Cardiac muscle cell (in vitro differentiated cells and primary cell): Measurements from ENCODE around the gene PPTC7. TPM values are rescaled to one million over a fixed set of nuclear protein-coding genes. Genes with fewer than 3 reads are reported as not detected.
A peak's percentile ranks its signal among the peaks of the same experiment; 100 is the strongest.
"Not testable (repeated sequence)": the region's sequence is repeated elsewhere in the genome, so short reads cannot be mapped to it uniquely, and the experiment has no call there.

Source experiments
- DNase-seq, 2 donors: peaks; one replicate each; pipeline versions ENCODE4 v3.0.0 to v3.0.0-alpha.2; 2010 to 2017; ENCODE audit warnings: low read depth in 1 of 2, low spot score in 1 of 2
- H3K27ac ChIP-seq: fragments of 200-600 bp; sonication (generic); 2 replicates; pipeline ENCODE4 v1.5.1; 2016
- H3K27me3 ChIP-seq: fragments of 200-600 bp; sonication (generic); 2 replicates; pipeline ENCODE4 v1.6.0; 2016; ENCODE audit warnings: control low read depth
- H3K36me3 ChIP-seq: fragments of 200-600 bp; sonication (generic); 2 replicates; pipeline ENCODE4 v1.5.1; 2016; ENCODE audit warnings: control low read depth
- H3K4me1 ChIP-seq: fragments of 200-600 bp; sonication (generic); 2 replicates; pipeline ENCODE4 v1.8.1; 2017; ENCODE audit warnings: low read depth, mild to moderate bottlenecking, mixed run types
- H3K4me3 ChIP-seq: fragments of 200-600 bp; sonication (generic); 2 replicates; pipeline ENCODE4 v1.5.1; 2016; ENCODE audit warnings: mild to moderate bottlenecking
- H3K9me3 ChIP-seq: fragments of 200-600 bp; sonication (generic); 2 replicates; pipeline ENCODE4 v1.5.1; 2017; ENCODE audit warnings: low read depth, mild to moderate bottlenecking, control low read depth
- CTCF ChIP-seq: IDR thresholded peaks from 2 replicates; pipeline ENCODE4 v1.5.1; 2012; ENCODE audit warnings: low read depth, mild to moderate bottlenecking, low read length
- polyA plus RNA-seq: library from polyadenylated mRNA; unstranded; fragments of >200 nt; fragmentation: Nextera tagmentation; extraction: Ambion mirVana; gene quantifications from 2 replicates; pipeline ENCODE4 v1.2.1, GENCODE V29; 2016
- total RNA-seq: library from RNA; depleted of rRNA; stranded (reverse); fragments of >200 nt; gene quantifications from 2 replicates; pipeline ENCODE4 v1.2.3, GENCODE V29; 2016

PPTC7 gene
- total and polyA plus RNA-seq, 2 experiments from 2014 or later, result 16.3 to 21.7 TPM

DNA sequence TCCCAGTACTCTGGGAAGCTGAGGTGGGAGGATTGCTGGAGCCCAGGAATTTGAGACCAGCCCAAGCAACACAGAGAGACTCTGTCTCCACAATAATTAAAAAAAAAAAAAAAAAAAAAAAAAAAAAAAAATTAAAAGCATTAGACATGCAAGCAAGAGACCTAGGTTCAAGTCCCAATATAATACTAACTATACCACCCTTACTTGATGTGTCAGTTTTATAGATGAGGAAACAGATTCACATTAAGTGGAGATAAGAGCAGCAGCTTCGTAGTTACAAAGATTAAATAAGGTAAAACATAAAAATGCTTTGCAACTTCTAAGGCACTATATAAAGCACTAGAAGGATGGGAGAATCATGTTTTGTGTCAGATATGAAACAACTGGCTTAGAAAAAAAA is 9.1 kb downstream of the PPTC7 start:
- Histone ChIP-seq H3K4me3 (no peak overlapping the region), H3K27ac (no peak overlapping the region), H3K27me3 (no peaks in the 10 kb centered on the region), H3K9me3 (no peaks in the 10 kb centered on the region), H3K36me3 (no peaks in the 10 kb centered on the region), H3K4me1 (peaks cover 35% of the 10 kb centered on the region)
- TF ChIP-seq CTCF, result no peak
- no peak for DNase-seq

DNA sequence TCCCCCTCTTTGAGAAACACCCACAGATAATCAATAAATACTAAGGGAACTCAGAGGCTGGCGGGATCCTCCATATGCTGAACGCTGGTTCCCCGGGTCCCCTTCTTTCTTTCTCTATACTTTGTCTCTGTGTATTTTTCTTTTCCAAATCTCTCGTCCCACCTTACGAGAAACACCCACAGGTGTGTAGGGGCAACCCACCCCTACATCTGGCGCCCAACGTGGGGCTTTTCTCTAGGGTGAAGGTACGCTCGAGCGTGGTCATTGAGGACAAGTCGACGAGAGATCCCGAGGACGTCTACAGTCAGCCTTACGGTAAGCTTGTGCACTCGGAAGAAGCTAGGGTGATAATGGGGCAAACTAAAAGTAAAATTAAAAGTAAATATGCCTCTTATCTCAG is 12.3 kb downstream of the PPTC7 start:
- DNase-seq, H3K27me3 ChIP-seq, H3K9me3 ChIP-seq, H3K27ac ChIP-seq, H3K36me3 ChIP-seq, H3K4me3 ChIP-seq: not testable (repeated sequence)
- peaks cover 19% of the 10 kb centered on the region for H3K4me1 ChIP-seq

DNA sequence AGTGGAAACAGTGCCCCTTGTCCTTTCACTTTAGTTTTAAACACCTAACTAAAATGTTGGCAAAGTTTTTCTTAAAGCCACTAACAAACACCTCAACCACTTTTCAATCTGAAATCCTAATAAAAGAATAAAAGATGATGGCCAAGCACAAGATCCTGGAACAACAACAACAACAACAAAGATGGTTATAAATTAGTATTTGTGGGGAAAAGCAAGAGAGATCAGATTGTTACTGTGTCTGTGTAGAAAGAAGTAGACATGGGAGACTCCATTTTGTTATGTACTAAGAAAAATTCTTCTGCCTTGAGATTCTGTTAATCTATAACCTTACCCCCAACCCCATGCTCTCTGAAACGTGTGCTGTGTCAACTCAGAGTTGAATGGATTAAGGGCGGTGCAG is 13.3 kb downstream of the PPTC7 start:
- DNase-seq, H3K36me3 ChIP-seq, H3K9me3 ChIP-seq, H3K27ac ChIP-seq, H3K27me3 ChIP-seq, H3K4me3 ChIP-seq: not testable (repeated sequence)
- peaks cover 14% of the 10 kb centered on the region for H3K4me1 ChIP-seq

DNA sequence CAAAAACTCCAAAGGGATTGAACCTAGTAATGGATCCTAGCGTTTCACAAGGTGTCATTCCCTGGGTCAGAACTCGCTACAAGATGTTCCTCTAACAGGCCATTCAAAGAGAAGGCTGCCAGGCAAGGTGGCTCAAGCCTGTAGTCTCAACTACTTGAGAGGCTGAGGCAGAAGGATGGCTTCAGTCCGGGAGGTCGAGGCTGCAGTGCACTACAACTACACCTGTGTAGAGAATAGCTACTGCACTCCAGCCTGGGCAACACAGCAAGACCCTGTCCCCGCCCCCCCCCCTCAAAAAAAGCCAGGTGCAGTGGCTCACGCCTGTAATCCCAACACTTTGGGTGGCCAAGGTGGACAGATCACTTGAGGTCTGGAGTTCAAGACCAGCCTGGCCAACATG is 14.4 kb downstream of the PPTC7 start:
- H3K9me3 ChIP-seq, result no peaks in the 10 kb centered on the region

GRCh38 chr12:110566993-110567392 is 16.1 kb downstream of the PPTC7 start:
- no peak for DNase-seq
- H3K9me3 ChIP-seq, result no peaks in the 10 kb centered on the region
- no peak for TF ChIP-seq CTCF
- no peaks in the 10 kb centered on the region for H3K27me3 ChIP-seq
- H3K4me3 ChIP-seq, result no peak overlapping the region
- peak overlapping the region; percentile 77 for H3K27ac ChIP-seq
- no peaks in the 10 kb centered on the region for H3K36me3 ChIP-seq
- peaks cover 30% of the 10 kb centered on the region for H3K4me1 ChIP-seq

More for the DNA sequence above, 14.4 kb downstream of the PPTC7 start:
- H3K36me3 ChIP-seq, result no peaks in the 10 kb centered on the region
- H3K27ac ChIP-seq, result no peak overlapping the region
- peaks cover 21% of the 10 kb centered on the region for H3K4me1 ChIP-seq
- no peak for TF ChIP-seq CTCF
- H3K4me3 ChIP-seq, result no peak overlapping the region
- no peak for DNase-seq
- H3K27me3 ChIP-seq, result no peaks in the 10 kb centered on the region

DNA sequence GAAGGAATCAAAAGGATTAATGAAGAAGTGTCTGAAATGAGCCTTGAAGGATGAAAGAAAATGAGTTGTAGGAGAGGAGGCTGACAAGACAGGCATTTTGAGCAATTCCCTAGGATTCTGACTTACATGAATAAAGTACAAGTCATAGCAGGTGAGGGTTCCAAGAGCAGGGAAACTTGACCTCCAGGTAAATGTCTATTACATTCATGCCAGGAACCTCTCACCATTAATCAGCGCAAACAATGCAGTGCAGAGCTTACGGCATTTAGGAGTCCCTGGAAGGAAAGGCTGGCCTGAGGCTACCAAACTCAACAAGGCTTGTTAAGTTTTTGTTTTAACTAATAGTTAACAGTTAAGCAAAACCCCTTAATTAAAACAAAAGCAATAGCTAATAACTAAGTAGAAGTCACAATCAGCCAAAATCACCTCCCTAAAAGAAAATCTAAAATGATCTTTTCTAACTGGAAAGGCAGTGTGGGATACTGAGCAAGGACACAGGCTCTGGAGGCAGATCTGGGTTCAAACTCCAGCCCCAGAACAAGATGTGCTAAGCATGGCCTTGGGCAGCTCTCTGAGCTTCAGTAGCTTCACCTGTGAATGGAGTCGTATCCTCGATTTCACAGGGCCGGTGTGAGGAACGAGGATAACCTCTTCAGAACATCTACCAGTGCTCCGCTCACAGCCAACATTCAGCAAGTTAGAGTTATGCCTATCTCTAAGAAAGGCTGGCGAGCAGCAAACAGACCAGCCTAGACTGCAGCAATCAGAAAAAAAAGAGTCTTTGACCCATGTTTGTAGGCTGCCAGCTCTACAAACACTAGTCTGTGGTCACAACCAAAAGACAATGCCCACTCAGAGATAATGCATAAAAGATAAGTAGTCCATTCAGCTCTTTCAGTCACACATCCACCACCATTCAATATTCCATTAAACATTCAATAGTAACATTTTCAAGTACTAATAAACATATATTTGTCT is 16.9 kb downstream of the PPTC7 start:
- Histone ChIP-seq H3K36me3 (no peaks in the 10 kb centered on the region), H3K4me1 (peaks cover 30% of the 10 kb centered on the region), H3K27me3 (no peaks in the 10 kb centered on the region), H3K9me3 (no peaks in the 10 kb centered on the region), H3K27ac (peak overlapping the region; percentile 77), H3K4me3 (no peak overlapping the region)
- TF ChIP-seq CTCF, result no peak
- no peak for DNase-seq
